GM13976 (cell line): ENCODE data around the gene NOL4L.

Source experiments
- DNase-seq: peaks from one replicate; pipeline ENCODE4 v3.0.0; 2012; ENCODE audit warnings: low spot score
- in situ Hi-C: fragments of 300-500 bp; cut with MboI; formaldehyde crosslinking; loops from one replicate; pipeline ENCODE4 v1.12.0; 2022; ENCODE audit warnings: low sequenced_read_pairs, mixed read lengths, inconsistent platforms; ENCODE audit not compliant: unreplicated experiment
- TF ChIP-seq, protein P1 (sequence below): IDR thresholded peaks from 2 replicates; pipeline ENCODE4 v1.5.1; 2012; ENCODE audit warnings: borderline replicate concordance, mild to moderate bottlenecking; ENCODE audit not compliant: insufficient read depth; ENCODE audit errors: extremely low read depth, missing control alignments, control extremely low read depth

The NOL4L gene

DNA sequence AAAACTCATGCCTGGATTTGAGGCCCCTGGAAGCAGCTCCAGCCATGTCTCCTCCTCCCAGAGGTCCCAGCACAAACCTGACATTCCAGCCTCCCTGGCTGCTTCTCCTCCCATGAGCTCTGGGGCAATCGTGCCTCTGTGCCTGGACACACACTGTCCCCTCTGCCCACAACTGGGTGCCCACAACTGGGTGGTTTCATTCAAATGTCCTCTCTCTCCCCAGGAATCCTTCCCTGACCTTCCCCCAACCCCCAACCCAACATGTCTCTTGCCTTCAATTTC is 37.4 kb downstream of the NOL4L start:
- TF ChIP-seq, protein P1, sequence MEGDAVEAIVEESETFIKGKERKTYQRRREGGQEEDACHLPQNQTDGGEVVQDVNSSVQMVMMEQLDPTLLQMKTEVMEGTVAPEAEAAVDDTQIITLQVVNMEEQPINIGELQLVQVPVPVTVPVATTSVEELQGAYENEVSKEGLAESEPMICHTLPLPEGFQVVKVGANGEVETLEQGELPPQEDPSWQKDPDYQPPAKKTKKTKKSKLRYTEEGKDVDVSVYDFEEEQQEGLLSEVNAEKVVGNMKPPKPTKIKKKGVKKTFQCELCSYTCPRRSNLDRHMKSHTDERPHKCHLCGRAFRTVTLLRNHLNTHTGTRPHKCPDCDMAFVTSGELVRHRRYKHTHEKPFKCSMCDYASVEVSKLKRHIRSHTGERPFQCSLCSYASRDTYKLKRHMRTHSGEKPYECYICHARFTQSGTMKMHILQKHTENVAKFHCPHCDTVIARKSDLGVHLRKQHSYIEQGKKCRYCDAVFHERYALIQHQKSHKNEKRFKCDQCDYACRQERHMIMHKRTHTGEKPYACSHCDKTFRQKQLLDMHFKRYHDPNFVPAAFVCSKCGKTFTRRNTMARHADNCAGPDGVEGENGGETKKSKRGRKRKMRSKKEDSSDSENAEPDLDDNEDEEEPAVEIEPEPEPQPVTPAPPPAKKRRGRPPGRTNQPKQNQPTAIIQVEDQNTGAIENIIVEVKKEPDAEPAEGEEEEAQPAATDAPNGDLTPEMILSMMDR = no peak
- in situ Hi-C loops = no loop called here

DNA sequence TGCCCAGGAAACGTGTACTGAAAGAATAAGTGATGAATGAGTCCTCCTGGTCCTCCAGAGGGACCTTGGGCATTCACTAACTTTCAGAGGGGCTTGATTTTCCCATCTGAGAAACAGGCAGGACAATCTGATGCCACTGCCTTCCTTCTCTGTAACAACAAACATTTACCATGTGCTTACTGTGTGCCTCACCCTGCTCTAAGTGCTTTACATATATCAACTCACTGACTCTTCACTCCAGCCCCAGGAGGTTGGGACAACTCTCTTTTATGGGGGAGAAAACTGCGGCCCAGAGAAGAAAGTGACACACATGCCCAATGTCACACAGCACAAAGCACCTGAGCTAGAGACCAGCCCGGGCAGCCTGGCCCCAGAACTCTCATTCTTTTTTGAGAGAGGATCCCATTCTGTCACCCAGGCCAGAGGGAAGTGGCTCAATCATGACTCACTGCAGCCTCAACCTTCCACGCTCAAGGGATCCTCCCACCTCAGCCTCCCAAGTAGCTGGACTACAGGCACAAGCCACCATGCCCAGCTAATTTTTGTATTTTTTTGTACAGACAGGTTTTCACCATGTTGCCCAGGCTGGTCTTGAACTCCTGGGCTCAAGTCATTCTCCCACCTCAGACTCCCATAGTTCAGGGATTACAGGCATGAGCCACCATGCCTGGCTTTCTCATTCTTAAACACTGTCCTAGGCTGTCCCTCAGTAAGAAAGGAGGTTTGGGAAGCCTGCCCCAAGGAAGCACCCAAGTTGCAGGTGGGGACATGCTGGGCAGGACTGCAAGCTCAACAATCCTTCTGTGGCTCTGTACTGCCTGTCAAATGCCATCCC is 38.0 kb downstream of the NOL4L start:
- in situ Hi-C loops = no loop called here
- TF ChIP-seq, protein P1 = no peak
- DNase-seq = no peak

More for the DNA sequence above, 37.4 kb downstream of the NOL4L start:
- no peak for DNase-seq

DNA sequence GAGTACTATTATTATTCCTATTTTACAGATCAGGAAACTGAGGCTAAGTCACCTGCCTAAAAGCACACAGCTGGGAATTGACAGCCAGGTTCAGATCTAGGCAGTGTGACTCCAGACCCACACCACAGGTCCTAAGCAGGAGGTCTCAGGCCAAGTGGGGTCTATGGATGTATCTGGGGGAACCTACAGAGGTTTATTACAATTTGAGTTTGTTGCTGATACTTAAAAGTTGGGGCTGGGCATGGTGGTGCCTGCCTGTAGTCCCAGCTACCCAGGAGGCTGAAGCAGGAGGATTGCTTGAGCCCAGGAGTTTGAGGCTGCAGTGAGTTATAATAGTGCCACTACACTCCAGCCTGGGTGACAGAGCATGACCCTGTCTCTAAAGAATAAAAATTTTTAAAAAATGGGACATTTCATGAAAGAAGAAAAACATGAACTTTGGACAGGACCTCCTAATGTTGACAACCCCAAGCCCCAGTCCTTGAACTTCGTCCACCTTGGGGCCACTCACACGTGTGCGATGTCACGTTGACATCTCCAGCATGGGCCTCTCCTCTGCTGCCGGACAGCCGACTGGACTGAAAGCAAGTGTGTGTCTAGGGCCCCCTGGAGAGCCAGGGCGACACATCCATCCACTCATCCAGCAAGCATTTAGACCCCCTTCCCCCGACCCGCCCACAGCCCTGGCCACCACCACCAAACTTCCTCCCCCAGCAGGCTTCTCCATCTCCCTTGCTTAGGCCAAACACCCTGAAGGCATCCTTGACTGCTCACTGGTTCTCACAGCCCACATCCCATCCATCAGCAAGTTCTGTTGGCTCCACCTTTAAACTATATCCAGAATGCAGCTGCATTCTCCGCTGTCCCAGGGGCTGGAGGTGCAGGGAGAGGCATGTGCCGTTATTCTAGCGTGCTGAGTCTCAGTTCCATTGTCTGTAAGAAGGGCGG is 40.0 kb downstream of the NOL4L start:
- in situ Hi-C loops = no loop called here

DNA sequence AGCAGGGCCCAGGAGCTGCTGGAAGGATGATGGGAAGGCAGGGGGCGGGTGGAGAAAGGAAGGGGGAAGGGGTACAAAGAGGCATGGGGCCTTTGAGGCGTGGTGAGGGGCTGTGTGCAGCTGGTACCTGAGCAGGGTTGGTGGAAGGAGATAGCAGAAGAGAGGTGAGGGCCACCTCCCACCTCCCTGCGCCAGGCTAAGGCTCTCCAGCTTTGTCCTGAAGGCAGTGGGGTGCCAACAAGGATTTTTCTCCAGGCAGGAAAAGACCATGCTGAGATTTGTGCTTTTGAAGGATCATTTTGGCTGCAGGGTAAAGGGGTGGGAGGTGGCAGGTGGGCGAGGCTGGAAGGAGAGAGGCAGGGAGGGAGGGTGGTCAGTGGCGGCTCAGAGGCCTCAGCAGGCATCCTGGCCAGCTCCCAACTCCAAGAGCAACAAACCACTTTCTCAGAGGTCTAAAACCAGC is 40.8 kb downstream of the NOL4L start:
- no peak for DNase-seq
- TF ChIP-seq, protein P1 = no peak
- in situ Hi-C loops = no loop called here

More for the DNA sequence above, 40.0 kb downstream of the NOL4L start:
- no peak for DNase-seq
- TF ChIP-seq, protein P1 = no peak

DNA sequence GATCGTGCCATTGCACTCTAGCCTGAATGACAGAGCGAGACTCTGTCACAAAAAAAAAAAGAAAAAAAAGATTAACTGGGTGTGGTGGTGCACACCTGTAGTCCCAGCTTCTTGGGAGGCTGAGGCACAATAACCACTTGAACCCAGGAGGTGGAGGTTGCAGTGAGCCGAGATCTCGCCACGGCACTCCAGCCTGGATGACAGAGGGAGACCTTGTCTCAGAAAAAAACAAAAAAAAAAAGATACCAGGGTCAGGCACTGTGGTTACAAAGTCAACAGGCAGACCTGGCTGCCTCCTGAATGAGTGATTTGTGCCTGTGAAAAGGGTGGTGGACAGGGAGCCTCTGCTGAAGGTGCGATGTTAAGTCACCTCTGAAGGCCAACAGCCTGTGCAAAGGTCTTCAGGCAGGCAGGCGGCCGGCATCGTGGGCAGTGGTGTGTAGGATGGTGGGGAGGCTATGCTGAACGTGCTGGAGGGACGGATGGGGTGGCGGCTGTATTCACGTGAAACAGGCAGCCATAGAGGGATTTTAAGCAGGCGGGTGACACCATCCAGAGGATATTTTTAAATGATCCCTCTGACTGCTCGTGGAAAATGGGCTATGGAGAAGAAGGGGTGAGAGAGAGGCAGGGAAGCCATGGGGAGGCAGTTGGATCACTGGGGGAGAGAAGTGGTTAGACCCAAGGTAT is 41.4 kb downstream of the NOL4L start:
- TF ChIP-seq, protein P1 = no peak
- in situ Hi-C loops = no loop called here
- no peak for DNase-seq

DNA sequence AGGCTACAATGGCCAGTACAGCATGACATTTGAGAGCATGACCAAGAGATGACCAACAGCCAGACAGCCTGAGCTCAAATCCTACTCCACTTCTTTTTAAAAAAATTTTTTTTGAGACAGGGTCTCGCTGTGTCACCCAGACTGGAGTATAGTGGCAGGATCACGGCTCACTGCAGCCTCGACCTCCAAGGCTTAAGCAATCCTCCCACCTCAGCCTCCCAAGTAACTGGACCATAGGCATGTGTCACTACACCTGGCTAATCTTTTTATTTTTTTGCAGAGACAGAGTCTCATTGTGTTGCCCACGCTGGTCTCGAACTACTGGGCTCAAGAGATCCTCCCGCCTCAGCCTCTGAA is 42.9 kb downstream of the NOL4L start:
- TF ChIP-seq, protein P1 = no peak
- in situ Hi-C loops = no loop called here

More for the DNA sequence above, 42.9 kb downstream of the NOL4L start:
- no peak for DNase-seq
